Keratinocyte (primary cell): ENCODE results near the gene CGN.

Experiments used
- EZH2 ChIP-seq: IDR thresholded peaks from one replicate; pipeline ENCODE4 v1.6.1; 2012; ENCODE audit warnings: inconsistent platforms, mild to moderate bottlenecking, low read length, moderate library complexity
- TF ChIP-seq, protein P1 (sequence below), 3 experiments: IDR thresholded peaks in 1 of 3; conservative IDR thresholded peaks in 1 of 3; optimal IDR thresholded peaks in 1 of 3; 2 replicates in 2 of 3; 3 replicates in 1 of 3; pipeline versions ENCODE3 to v1.5.1; 2011; ENCODE audit warnings: low read length in 3 of 3, mild to moderate bottlenecking in 3 of 3, moderate library complexity in 2 of 3, control low read depth in 1 of 3, inconsistent platforms in 1 of 3; ENCODE audit not compliant: insufficient read depth in 2 of 3; ENCODE audit errors: extremely low read depth in 1 of 3

- TF ChIP-seq, protein P1, sequence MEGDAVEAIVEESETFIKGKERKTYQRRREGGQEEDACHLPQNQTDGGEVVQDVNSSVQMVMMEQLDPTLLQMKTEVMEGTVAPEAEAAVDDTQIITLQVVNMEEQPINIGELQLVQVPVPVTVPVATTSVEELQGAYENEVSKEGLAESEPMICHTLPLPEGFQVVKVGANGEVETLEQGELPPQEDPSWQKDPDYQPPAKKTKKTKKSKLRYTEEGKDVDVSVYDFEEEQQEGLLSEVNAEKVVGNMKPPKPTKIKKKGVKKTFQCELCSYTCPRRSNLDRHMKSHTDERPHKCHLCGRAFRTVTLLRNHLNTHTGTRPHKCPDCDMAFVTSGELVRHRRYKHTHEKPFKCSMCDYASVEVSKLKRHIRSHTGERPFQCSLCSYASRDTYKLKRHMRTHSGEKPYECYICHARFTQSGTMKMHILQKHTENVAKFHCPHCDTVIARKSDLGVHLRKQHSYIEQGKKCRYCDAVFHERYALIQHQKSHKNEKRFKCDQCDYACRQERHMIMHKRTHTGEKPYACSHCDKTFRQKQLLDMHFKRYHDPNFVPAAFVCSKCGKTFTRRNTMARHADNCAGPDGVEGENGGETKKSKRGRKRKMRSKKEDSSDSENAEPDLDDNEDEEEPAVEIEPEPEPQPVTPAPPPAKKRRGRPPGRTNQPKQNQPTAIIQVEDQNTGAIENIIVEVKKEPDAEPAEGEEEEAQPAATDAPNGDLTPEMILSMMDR (optimal IDR thresholded peaks at IDR 0.05 in 1 of 3, IDR thresholded peaks at IDR 0.05 in 1 of 3, conservative IDR thresholded peaks at IDR 0.05 in 1 of 3; ENCODE audit: extremely low read depth in 1 of 3, insufficient read depth in 2 of 3, low read length in 3 of 3) = no peak
- TF ChIP-seq EZH2 = no peak
These were observed 31.5 kb downstream of the CGN start for GRCh38 chr1:151542710-151543129.
